ENCODE measurements around the gene PRKCA.

DNA sequence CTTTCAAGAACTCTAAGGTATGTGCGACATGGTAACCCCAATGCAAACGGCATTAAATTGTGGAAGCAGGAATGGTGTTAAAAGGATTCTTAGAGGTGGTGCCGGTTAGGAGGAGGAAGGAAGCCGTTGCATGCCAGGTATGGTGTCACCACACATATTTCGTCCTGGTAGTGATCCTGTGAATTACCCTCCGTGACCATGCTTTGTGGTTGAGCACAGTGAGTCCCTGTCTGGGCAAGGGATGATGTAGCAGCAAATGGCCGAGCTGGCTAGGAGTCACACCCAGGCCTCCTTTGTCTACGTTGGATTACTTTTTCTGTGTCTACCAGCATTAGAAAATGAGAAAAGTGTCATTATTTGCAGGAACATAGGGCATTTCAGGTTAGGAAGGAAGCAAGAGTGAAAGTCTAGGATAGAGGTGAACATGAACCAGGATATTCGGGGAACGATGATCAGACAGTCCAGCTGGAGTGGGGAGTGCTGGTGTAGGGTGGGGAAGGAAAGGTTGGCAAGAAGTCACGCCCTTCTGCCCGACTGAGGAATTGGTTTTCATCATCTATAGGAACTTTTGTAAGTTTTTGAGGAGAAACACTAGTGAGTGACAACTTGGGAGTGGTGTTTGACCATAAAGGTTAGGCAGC lies 123.5 kb downstream of the PRKCA start:
- TF ChIP-seq ESRRA (IDR thresholded peaks at IDR 0.05; ENCODE audit: low read length) (no peak), EZH2 (IDR thresholded peaks at IDR 0.05; ENCODE audit: borderline replicate concordance, control insufficient read depth, low read depth, low read length) (no peak), BCL11A (IDR thresholded peaks at IDR 0.05; ENCODE audit: low read depth, low read length) (no peak), ASH2L (IDR thresholded peaks at IDR 0.05; ENCODE audit: borderline replicate concordance, low read depth) (no peak), CBX5 (IDR thresholded peaks at IDR 0.05; ENCODE audit: low read depth) (no peak), RFX5 (IDR thresholded peaks at IDR 0.05; ENCODE audit: low read depth, low read length) (no peak), ZNF207 (IDR thresholded peaks at IDR 0.05; ENCODE audit: borderline replicate concordance) (no peak), BRCA1 (IDR thresholded peaks at IDR 0.05; ENCODE audit: low read depth, low read length) (no peak), TCF7 (IDR thresholded peaks at IDR 0.05; ENCODE audit: borderline replicate concordance) (no peak), MYB (IDR thresholded peaks at IDR 0.05; ENCODE audit: borderline replicate concordance, low read depth, low read length) (no peak)
- TF ChIP-seq, protein P1, sequence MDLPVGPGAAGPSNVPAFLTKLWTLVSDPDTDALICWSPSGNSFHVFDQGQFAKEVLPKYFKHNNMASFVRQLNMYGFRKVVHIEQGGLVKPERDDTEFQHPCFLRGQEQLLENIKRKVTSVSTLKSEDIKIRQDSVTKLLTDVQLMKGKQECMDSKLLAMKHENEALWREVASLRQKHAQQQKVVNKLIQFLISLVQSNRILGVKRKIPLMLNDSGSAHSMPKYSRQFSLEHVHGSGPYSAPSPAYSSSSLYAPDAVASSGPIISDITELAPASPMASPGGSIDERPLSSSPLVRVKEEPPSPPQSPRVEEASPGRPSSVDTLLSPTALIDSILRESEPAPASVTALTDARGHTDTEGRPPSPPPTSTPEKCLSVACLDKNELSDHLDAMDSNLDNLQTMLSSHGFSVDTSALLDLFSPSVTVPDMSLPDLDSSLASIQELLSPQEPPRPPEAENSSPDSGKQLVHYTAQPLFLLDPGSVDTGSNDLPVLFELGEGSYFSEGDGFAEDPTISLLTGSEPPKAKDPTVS (IDR thresholded peaks at IDR 0.05; ENCODE audit: low read depth, low read length) = no peak
- TF ChIP-seq, protein P2, sequence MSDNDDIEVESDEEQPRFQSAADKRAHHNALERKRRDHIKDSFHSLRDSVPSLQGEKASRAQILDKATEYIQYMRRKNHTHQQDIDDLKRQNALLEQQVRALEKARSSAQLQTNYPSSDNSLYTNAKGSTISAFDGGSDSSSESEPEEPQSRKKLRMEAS (IDR thresholded peaks at IDR 0.05; ENCODE audit: low read depth, low read length) = no peak
- TF ChIP-seq, protein P3, sequence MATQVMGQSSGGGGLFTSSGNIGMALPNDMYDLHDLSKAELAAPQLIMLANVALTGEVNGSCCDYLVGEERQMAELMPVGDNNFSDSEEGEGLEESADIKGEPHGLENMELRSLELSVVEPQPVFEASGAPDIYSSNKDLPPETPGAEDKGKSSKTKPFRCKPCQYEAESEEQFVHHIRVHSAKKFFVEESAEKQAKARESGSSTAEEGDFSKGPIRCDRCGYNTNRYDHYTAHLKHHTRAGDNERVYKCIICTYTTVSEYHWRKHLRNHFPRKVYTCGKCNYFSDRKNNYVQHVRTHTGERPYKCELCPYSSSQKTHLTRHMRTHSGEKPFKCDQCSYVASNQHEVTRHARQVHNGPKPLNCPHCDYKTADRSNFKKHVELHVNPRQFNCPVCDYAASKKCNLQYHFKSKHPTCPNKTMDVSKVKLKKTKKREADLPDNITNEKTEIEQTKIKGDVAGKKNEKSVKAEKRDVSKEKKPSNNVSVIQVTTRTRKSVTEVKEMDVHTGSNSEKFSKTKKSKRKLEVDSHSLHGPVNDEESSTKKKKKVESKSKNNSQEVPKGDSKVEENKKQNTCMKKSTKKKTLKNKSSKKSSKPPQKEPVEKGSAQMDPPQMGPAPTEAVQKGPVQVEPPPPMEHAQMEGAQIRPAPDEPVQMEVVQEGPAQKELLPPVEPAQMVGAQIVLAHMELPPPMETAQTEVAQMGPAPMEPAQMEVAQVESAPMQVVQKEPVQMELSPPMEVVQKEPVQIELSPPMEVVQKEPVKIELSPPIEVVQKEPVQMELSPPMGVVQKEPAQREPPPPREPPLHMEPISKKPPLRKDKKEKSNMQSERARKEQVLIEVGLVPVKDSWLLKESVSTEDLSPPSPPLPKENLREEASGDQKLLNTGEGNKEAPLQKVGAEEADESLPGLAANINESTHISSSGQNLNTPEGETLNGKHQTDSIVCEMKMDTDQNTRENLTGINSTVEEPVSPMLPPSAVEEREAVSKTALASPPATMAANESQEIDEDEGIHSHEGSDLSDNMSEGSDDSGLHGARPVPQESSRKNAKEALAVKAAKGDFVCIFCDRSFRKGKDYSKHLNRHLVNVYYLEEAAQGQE (IDR thresholded peaks at IDR 0.05; ENCODE audit: low read depth, low read length) = no peak
- TF ChIP-seq, protein P4, sequence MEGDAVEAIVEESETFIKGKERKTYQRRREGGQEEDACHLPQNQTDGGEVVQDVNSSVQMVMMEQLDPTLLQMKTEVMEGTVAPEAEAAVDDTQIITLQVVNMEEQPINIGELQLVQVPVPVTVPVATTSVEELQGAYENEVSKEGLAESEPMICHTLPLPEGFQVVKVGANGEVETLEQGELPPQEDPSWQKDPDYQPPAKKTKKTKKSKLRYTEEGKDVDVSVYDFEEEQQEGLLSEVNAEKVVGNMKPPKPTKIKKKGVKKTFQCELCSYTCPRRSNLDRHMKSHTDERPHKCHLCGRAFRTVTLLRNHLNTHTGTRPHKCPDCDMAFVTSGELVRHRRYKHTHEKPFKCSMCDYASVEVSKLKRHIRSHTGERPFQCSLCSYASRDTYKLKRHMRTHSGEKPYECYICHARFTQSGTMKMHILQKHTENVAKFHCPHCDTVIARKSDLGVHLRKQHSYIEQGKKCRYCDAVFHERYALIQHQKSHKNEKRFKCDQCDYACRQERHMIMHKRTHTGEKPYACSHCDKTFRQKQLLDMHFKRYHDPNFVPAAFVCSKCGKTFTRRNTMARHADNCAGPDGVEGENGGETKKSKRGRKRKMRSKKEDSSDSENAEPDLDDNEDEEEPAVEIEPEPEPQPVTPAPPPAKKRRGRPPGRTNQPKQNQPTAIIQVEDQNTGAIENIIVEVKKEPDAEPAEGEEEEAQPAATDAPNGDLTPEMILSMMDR (IDR thresholded peaks at IDR 0.05 in 2 of 3, conservative IDR thresholded peaks at IDR 0.05 in 1 of 3; ENCODE audit: control insufficient read depth in 2 of 3, extremely low read depth in 1 of 3, insufficient read depth in 1 of 3, low read depth in 3 of 3, low read length in 3 of 3) = no peak

Measured in GM12878 (cell line).